SIG-M5 treated with dmso at 0.1 percent for 504 hours (cell line): ENCODE data around the gene GADL1.

Experiments used
- DNase-seq: peaks from one replicate; lab custom pipeline; 2025; ENCODE audit not compliant: unreplicated experiment; lab: John Stamatoyannopoulos, UW

GADL1 gene

GRCh38 chr3:30729512-30729911 is 164.9 kb downstream of the GADL1 start:
- no peak for DNase-seq

GRCh38 chr3:30728143-30728542 is 166.3 kb downstream of the GADL1 start:
- no peak for DNase-seq

GRCh38 chr3:30724863-30725262 is 169.6 kb downstream of the GADL1 start:
- DNase-seq: no peak

- DNase-seq: no peak
Observed at GRCh38 chr3:30723211-30723610, 171.2 kb downstream of the GADL1 start.

- DNase-seq: no peak
Observed at GRCh38 chr3:30721314-30721634, 173.2 kb downstream of the GADL1 start.

GRCh38 chr3:30720586-30721313 is 173.7 kb downstream of the GADL1 start:
- DNase-seq: no peak

GRCh38 chr3:30719536-30719935 is 174.9 kb downstream of the GADL1 start:
- DNase-seq: no peak

GRCh38 chr3:30713885-30714503 is 180.5 kb downstream of the GADL1 start:
- no peak for DNase-seq

- DNase-seq: no peak
Observed at GRCh38 chr3:30712991-30713390, 181.5 kb downstream of the GADL1 start.

GRCh38 chr3:30711867-30712266 is 182.6 kb downstream of the GADL1 start:
- DNase-seq: no peak

GRCh38 chr3:30711151-30711550 is 183.3 kb downstream of the GADL1 start:
- peak; percentile 50 for DNase-seq

- no peak for DNase-seq
Observed at GRCh38 chr3:30710017-30710416, 184.4 kb downstream of the GADL1 start.

- no peak for DNase-seq
Observed at GRCh38 chr3:30708472-30708871, 186.0 kb downstream of the GADL1 start.

GRCh38 chr3:30707825-30708224 is 186.6 kb downstream of the GADL1 start:
- no peak for DNase-seq

GRCh38 chr3:30704931-30705890 is 189.2 kb downstream of the GADL1 start:
- DNase-seq: no peak

- DNase-seq: no peak
Observed at GRCh38 chr3:30702828-30703397, 191.5 kb downstream of the GADL1 start.

GRCh38 chr3:30702038-30702827 is 192.2 kb downstream of the GADL1 start:
- no peak for DNase-seq

GRCh38 chr3:30700702-30701321 is 193.6 kb downstream of the GADL1 start:
- DNase-seq: no peak

- DNase-seq: no peak
Observed at GRCh38 chr3:30699927-30700326, 194.5 kb downstream of the GADL1 start.

GRCh38 chr3:30698549-30698948 is 195.9 kb downstream of the GADL1 start:
- no peak for DNase-seq
